ENCODE results near the gene PHACTR3. TPM values are rescaled to one million over a fixed set of nuclear protein-coding genes. Genes with fewer than 3 reads are reported as not detected.

PHACTR3 gene
- total RNA-seq, 3 donors from 2014 or later, result 0.41 to 3.4 (median 1.1) TPM

GRCh38 chr20:59770851-59771250, 166.5 kb downstream of the PHACTR3 start:
- Histone ChIP-seq H3K9me3 (no peaks in the 10 kb centered on the region), H3K36me3 (ENCODE audit: low read depth) (no peaks in the 10 kb centered on the region), H3K4me3 (no peak overlapping the region), H3K4me1 (ENCODE audit: low read depth) (peaks cover 7% of the 10 kb centered on the region)
- no peak for ATAC-seq
- DNase-seq, result no peak
- TF ChIP-seq CTCF (IDR thresholded peaks at IDR 0.05), result no peak
- intact Hi-C loops (cut with DNase I, micrococcal nuclease), result no loop called here

GRCh38 chr20:59771506-59772372, 167.4 kb downstream of the PHACTR3 start:
- no peak overlapping the region for H3K4me3 ChIP-seq
- H3K4me1 ChIP-seq (ENCODE audit: low read depth), result peaks cover 7% of the 10 kb centered on the region
- DNase-seq, result no peak
- intact Hi-C loops (cut with DNase I, micrococcal nuclease), result no loop called here
- no peak for ATAC-seq
- H3K9me3 ChIP-seq, result no peaks in the 10 kb centered on the region
- TF ChIP-seq CTCF (IDR thresholded peaks at IDR 0.05), result no peak
- H3K36me3 ChIP-seq (ENCODE audit: low read depth), result no peaks in the 10 kb centered on the region

- TF ChIP-seq CTCF (IDR thresholded peaks at IDR 0.05), result no peak
Observed at GRCh38 chr20:59772373-59772705, 168.0 kb downstream of the PHACTR3 start.

GRCh38 chr20:59772931-59773913, 168.9 kb downstream of the PHACTR3 start:
- Histone ChIP-seq H3K4me1 (ENCODE audit: low read depth) (peaks cover 7% of the 10 kb centered on the region), H3K9me3 (no peaks in the 10 kb centered on the region), H3K4me3 (no peak overlapping the region), H3K36me3 (ENCODE audit: low read depth) (no peaks in the 10 kb centered on the region)
- peak; percentile 82 for ATAC-seq
- intact Hi-C loops (cut with DNase I, micrococcal nuclease), result no loop called here
- no peak for TF ChIP-seq CTCF (IDR thresholded peaks at IDR 0.05)
- DNase-seq, result peak; percentile 69 to 77 (median 76)

More at GRCh38 chr20:59772373-59772705, 168.0 kb downstream of the PHACTR3 start:
- intact Hi-C loops (cut with DNase I, micrococcal nuclease), result no loop called here
- Histone ChIP-seq H3K36me3 (ENCODE audit: low read depth) (no peaks in the 10 kb centered on the region), H3K9me3 (no peaks in the 10 kb centered on the region), H3K4me1 (ENCODE audit: low read depth) (peaks cover 7% of the 10 kb centered on the region), H3K4me3 (no peak overlapping the region)
- ATAC-seq, result no peak
- DNase-seq, result no peak

- TF ChIP-seq CTCF (IDR thresholded peaks at IDR 0.05), result no peak
- Histone ChIP-seq H3K4me3 (no peak overlapping the region), H3K36me3 (ENCODE audit: low read depth) (no peaks in the 10 kb centered on the region), H3K4me1 (ENCODE audit: low read depth) (peaks cover 7% of the 10 kb centered on the region), H3K9me3 (no peaks in the 10 kb centered on the region)
- no peak for ATAC-seq
- intact Hi-C loops (cut with DNase I, micrococcal nuclease), result no loop called here
- no peak for DNase-seq
Observed at GRCh38 chr20:59774204-59774641, 169.9 kb downstream of the PHACTR3 start.
